Measurements from ENCODE around the gene AMBN.

The AMBN gene

DNA sequence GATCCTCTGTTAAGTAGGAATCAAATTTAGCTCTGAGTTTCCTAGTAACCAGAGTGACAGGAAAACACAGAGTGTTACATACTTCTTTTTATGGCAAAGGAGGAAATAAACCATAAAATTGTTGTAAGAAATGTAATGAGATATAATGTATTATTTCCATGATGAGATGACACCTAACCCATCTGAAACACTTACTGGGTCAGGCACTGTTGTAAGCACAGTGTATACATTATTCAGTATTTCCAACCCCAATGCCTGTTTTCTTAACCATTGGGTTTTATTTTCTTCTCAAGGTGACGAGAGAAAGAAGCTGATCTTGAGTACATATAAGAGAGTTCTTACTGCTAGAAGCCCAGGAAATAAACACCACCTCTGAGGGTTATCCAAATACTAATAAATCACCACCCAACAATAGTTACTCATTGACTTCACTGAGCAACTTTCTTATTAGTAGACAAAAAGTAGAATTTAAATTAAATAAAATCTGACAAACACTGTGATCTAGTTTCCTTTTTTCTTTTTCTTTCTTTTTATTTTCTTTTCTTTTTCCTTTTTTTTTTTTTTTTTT is 32.3 kb downstream of the AMBN start:
- intact Hi-C loops (cut with DNase I; ENCODE audit: low total_unique reads): no loop called here
- H3K27me3 ChIP-seq: no peaks in the 10 kb centered on the region
- H3K36me3 ChIP-seq: no peaks in the 10 kb centered on the region
- no peak for DNase-seq
- H3K27ac ChIP-seq: no peak overlapping the region
- no peaks in the 10 kb centered on the region for H3K4me1 ChIP-seq
- no peak for TF ChIP-seq CTCF (IDR thresholded peaks at IDR 0.05)
- H3K4me3 ChIP-seq: no peak overlapping the region
- H3K9me3 ChIP-seq: no peaks in the 10 kb centered on the region

DNA sequence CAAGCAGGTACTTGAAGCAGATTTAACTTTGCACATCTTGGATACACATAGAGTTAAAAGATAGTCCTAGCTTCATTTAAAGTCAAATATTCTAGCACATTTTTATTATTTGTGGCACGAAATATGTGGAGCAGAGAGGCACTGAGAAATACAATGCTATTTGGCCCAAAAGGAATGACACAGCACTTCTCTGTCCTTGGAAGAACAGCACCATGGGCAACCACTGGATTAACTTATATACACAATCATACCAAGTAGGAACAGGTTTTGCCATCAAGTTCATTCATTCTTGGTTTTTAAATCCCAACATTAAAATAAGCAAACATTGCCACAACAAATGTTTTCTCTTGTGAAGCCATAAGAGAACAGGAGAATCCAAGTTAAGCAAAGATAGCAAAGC is 35.6 kb downstream of the AMBN start:
- Histone ChIP-seq H3K27me3 (no peaks in the 10 kb centered on the region), H3K36me3 (no peaks in the 10 kb centered on the region), H3K9me3 (no peaks in the 10 kb centered on the region), H3K4me3 (no peak overlapping the region), H3K27ac (no peak overlapping the region), H3K4me1 (no peaks in the 10 kb centered on the region)
- intact Hi-C loops (cut with DNase I; ENCODE audit: low total_unique reads): no loop called here
- DNase-seq: no peak
- TF ChIP-seq CTCF (IDR thresholded peaks at IDR 0.05): no peak

GRCh38 chr4:70628444-70628843 is 36.4 kb downstream of the AMBN start, which contains the start of gene ENAM:
Gene ENAM (plus strand): TSS chr4:70628744. CDS start chr4:70629501, 757 bp downstream.
- H3K27me3 ChIP-seq: no peaks in the 10 kb centered on the region
- no peak within 1 kb of the TSS for H3K27ac ChIP-seq
- no peaks in the 10 kb centered on the region for H3K36me3 ChIP-seq
- H3K4me3 ChIP-seq: no peak within 1 kb of the TSS
- no peak for TF ChIP-seq CTCF (IDR thresholded peaks at IDR 0.05)
- H3K9me3 ChIP-seq: no peaks in the 10 kb centered on the region
- DNase-seq: no peak
- H3K4me1 ChIP-seq: no peaks in the 10 kb centered on the region
- intact Hi-C loops (cut with DNase I; ENCODE audit: low total_unique reads): no loop called here

DNA sequence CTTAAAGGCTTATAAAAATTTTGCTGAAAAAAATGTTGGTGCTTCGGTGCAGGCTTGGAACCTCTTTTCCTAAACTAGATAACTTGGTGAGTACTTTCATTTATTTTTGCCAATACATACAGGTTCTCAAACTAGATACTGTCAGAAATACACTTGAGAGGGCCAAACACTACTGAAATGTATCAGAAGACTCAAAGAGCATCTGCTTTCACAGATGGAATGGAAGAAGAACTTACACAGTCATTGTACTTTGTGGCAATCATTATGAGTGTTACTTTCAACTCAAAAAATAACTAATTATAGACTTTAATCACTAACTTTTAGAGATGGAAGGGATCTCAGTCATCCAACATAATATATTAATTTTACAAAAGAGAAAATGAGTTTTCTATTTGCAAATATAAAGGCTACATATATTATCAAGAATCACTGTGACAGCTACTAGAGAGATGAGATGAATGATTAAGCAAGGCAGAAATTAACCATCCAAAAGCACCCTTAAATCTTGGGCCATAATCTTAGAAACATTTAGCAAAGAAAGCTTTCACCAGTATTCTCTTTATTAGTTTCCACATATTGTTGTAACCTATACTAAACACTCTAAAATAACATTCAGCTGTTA is 37.5 kb downstream of the AMBN start:
- no peaks in the 10 kb centered on the region for H3K9me3 ChIP-seq
- H3K4me3 ChIP-seq: no peak overlapping the region
- DNase-seq: no peak
- H3K27ac ChIP-seq: no peak overlapping the region
- TF ChIP-seq CTCF (IDR thresholded peaks at IDR 0.05): no peak
- no peaks in the 10 kb centered on the region for H3K36me3 ChIP-seq
- no peaks in the 10 kb centered on the region for H3K27me3 ChIP-seq
- intact Hi-C loops (cut with DNase I; ENCODE audit: low total_unique reads): no loop called here
- H3K4me1 ChIP-seq: no peaks in the 10 kb centered on the region

DNA sequence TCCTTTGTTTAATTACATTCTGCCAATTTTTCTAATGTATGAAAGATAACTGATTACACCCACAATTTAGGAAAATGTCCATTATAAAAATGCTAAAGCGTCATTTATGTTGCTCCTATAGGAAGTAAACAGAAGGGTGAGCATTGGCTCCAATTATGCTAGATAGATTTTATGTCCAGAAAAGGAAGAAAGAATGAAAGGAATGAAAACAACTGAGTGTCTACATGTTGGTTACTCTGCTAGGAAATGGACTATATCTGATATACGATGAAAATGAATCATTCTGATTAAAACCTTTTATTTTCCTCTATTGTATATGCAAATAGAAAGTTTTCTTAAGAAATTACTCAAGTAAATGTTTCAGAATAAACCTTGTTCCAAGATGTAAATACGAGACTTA is 38.1 kb downstream of the AMBN start:
- Histone ChIP-seq H3K36me3 (no peaks in the 10 kb centered on the region), H3K4me3 (no peak overlapping the region), H3K27ac (no peak overlapping the region), H3K27me3 (no peaks in the 10 kb centered on the region), H3K9me3 (no peaks in the 10 kb centered on the region), H3K4me1 (no peaks in the 10 kb centered on the region)
- TF ChIP-seq CTCF (IDR thresholded peaks at IDR 0.05): no peak
- intact Hi-C loops (cut with DNase I; ENCODE audit: low total_unique reads): no loop called here
- DNase-seq: no peak

Data from tibial artery (tissue), 4 donors.